GM12878 (cell line): ENCODE measurements around the gene FAM20B. TPM values are rescaled to one million over a fixed set of nuclear protein-coding genes. Genes with fewer than 3 reads are reported as not detected.

Experiments used
- BHLHE40 ChIP-seq, 2 experiments: fragments of 450-650 bp in 1 of 2; IDR thresholded peaks; 2 replicates each; pipeline ENCODE4 v1.6.1; 2011 to 2017; ENCODE audit warnings: low read depth in 2 of 2, borderline replicate concordance in 1 of 2, improper control_type of control experiment in 1 of 2, low read length in 1 of 2, mild to moderate bottlenecking in 1 of 2
- CHD2 ChIP-seq: IDR thresholded peaks from 2 replicates; pipeline ENCODE4 v1.6.1; 2011; ENCODE audit warnings: low read depth, low read length, improper control_type of control experiment, borderline replicate concordance
- CHD4 ChIP-seq: fragments of 200-600 bp; sonication (generic); IDR thresholded peaks from 2 replicates; pipeline ENCODE4 v1.6.1; 2016; ENCODE audit warnings: mild to moderate bottlenecking
- CREB1 ChIP-seq: IDR thresholded peaks from 2 replicates; pipeline ENCODE4 v1.6.1; 2012; ENCODE audit warnings: low read depth, mild to moderate bottlenecking, inconsistent platforms
- IKZF1 ChIP-seq: fragments of 450-650 bp; conservative IDR thresholded peaks from 2 replicates; pipeline ENCODE4 v1.6.1; 2017; ENCODE audit warnings: antibody characterized with exemption, mild to moderate bottlenecking
- NFXL1 ChIP-seq: fragments of 450-650 bp; IDR thresholded peaks from 2 replicates; pipeline ENCODE4 v1.6.1; 2017; ENCODE audit warnings: antibody characterized with exemption, mild to moderate bottlenecking, borderline replicate concordance
- PAX5 ChIP-seq: IDR thresholded peaks from 2 replicates; pipeline ENCODE4 v1.6.1; 2011; ENCODE audit warnings: low read depth, low read length, borderline replicate concordance
- PAX8 ChIP-seq: fragments of 450-650 bp; IDR thresholded peaks from 2 replicates; pipeline ENCODE4 v1.6.1; 2017; ENCODE audit warnings: mild to moderate bottlenecking, moderate library complexity
- RAD21 ChIP-seq: IDR thresholded peaks from 2 replicates; pipeline ENCODE4 v1.6.1; 2011; ENCODE audit warnings: mild to moderate bottlenecking, low read depth, low read length, moderate library complexity; ENCODE audit not compliant: insufficient read depth
- RCOR1 ChIP-seq: conservative IDR thresholded peaks from 2 replicates; pipeline ENCODE4 v1.6.1; 2012; ENCODE audit warnings: low read depth, low read length, improper control_type of control experiment
- SUPT20H ChIP-seq: IDR thresholded peaks from 2 replicates; pipeline ENCODE4 v1.6.1; 2011; ENCODE audit warnings: low read depth, mild to moderate bottlenecking, low read length, moderate library complexity, borderline replicate concordance; ENCODE audit not compliant: control insufficient read depth
- TAF1 ChIP-seq: IDR thresholded peaks from 2 replicates; pipeline ENCODE4 v1.6.1; 2011; ENCODE audit warnings: mild to moderate bottlenecking, low read depth, low read length, borderline replicate concordance
- TBL1XR1 ChIP-seq: IDR thresholded peaks from 2 replicates; pipeline ENCODE4 v1.6.1; 2012; ENCODE audit warnings: low read depth, low read length, improper control_type of control experiment
- TCF3 ChIP-seq: IDR thresholded peaks from 2 replicates; pipeline ENCODE4 v1.6.1; 2012; ENCODE audit warnings: low read depth, mild to moderate bottlenecking, low read length, borderline replicate concordance; ENCODE audit not compliant: insufficient read depth
- ZNF207 ChIP-seq: fragments of 450-650 bp; IDR thresholded peaks from 2 replicates; pipeline ENCODE4 v1.6.1; 2014; ENCODE audit warnings: antibody characterized with exemption, mild to moderate bottlenecking, borderline replicate concordance
- ZNF217 ChIP-seq: fragments of 450-650 bp; IDR thresholded peaks from 2 replicates; pipeline ENCODE4 v1.6.1; 2017; ENCODE audit warnings: antibody characterized with exemption, mild to moderate bottlenecking
- ZZZ3 ChIP-seq: IDR thresholded peaks from 2 replicates; pipeline ENCODE4 v1.6.1; 2011; ENCODE audit warnings: low read depth; ENCODE audit not compliant: control insufficient read depth, insufficient read length
- polyA plus RNA-seq, 11 experiments: library from polyadenylated mRNA; depleted of rRNA in 4 of 11; unstranded in 6 of 11; stranded (reverse) in 5 of 11; fragments of >200 nt; fragmentation: Nextera tagmentation in 4 of 11; fragmentation: Illumina TruSeq in 1 of 11; extraction: Ambion mirVana in 4 of 11; extraction: Trizol in 1 of 11; gene quantifications; 1 replicate in 1 of 11; 2 replicates in 10 of 11; pipeline versions ENCODE4 v1.2.1 to v1.2.3, GENCODE V29; 2011 to 2016; ENCODE audit warnings: inconsistent platforms in 2 of 11, missing spikeins in 2 of 11, low read depth in 1 of 11
- total RNA-seq, 4 experiments: library from RNA; depleted of rRNA in 3 of 4; stranded (reverse); fragments of >200 nt in 3 of 4; fragmentation: Illumina TruSeq in 1 of 4; extraction: Trizol in 1 of 4; gene quantifications; 2 replicates each; pipeline versions ENCODE4 v1.2.1 to v1.2.3, GENCODE V29; 2013 to 2021
- TF ChIP-seq, protein P1 (sequence below): fragments of 450-650 bp; IDR thresholded peaks from 2 replicates; pipeline ENCODE4 v1.6.1; 2014; ENCODE audit warnings: mild to moderate bottlenecking
- TF ChIP-seq, protein P2 (sequence below): IDR thresholded peaks from 2 replicates; pipeline ENCODE4 v1.6.1; 2012; ENCODE audit warnings: improper control_type of control experiment, low read depth, low read length; ENCODE audit not compliant: insufficient replicate concordance
- TF ChIP-seq, protein P3 (sequence below): IDR thresholded peaks from 2 replicates; pipeline ENCODE4 v1.6.1; 2012; ENCODE audit warnings: low read depth, low read length, improper control_type of control experiment
- TF ChIP-seq, protein P4 (sequence below): IDR thresholded peaks from 2 replicates; pipeline ENCODE4 v1.6.1; 2012; ENCODE audit warnings: low read depth, low read length, improper control_type of control experiment

Gene FAM20B
- total and polyA plus RNA-seq, 10 of the 15 experiments (the other 5 are each of a cell fraction or from before 2014, with no cell fraction given), result 2.4 to 25.6 (median 12.8) TPM

DNA sequence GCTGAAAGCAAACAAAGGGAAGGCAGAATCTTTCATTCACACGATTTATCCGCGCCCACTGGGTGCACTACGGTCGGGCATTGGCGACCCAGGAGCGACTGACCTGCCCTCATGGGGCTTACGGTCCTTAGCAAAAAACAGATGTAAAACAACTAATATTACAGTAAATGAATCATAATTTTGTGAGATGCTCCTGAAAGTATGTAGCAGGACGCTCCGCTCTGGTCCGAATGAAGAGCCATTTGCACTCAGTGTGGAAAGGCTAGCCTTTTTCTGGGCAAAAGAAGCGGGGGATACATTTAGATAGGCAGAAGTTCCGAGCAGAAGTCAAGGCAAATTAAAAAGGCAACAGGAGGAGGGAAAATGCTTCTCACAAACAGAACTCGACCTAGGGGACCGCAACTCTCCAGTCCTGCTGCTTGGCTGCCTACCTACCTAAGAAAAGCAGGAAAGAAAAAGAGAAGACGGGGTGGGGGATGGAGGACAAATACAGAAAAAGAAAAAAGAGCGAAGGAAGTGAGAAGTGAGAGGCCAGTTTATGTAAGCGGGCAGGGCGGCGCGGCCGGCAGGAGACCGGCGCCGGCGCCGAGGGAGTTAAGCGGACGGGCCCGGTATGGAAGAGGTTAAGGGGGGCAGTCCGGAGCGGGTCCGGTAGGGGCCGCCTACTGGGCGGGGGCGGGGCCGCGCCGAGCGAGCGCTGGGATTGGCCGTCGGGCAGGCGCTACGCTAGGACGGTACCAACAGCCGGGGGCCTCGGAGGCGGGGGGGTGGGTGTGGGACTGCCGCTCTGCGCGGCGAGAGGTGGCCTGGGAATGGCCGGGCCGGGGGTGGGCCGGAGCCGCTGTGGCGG lies at the start of gene FAM20B (continued):
- TF ChIP-seq, protein P1, sequence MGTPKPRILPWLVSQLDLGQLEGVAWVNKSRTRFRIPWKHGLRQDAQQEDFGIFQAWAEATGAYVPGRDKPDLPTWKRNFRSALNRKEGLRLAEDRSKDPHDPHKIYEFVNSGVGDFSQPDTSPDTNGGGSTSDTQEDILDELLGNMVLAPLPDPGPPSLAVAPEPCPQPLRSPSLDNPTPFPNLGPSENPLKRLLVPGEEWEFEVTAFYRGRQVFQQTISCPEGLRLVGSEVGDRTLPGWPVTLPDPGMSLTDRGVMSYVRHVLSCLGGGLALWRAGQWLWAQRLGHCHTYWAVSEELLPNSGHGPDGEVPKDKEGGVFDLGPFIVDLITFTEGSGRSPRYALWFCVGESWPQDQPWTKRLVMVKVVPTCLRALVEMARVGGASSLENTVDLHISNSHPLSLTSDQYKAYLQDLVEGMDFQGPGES, result no peak
- no peak for TF ChIP-seq PAX8
- TF ChIP-seq, protein P2, sequence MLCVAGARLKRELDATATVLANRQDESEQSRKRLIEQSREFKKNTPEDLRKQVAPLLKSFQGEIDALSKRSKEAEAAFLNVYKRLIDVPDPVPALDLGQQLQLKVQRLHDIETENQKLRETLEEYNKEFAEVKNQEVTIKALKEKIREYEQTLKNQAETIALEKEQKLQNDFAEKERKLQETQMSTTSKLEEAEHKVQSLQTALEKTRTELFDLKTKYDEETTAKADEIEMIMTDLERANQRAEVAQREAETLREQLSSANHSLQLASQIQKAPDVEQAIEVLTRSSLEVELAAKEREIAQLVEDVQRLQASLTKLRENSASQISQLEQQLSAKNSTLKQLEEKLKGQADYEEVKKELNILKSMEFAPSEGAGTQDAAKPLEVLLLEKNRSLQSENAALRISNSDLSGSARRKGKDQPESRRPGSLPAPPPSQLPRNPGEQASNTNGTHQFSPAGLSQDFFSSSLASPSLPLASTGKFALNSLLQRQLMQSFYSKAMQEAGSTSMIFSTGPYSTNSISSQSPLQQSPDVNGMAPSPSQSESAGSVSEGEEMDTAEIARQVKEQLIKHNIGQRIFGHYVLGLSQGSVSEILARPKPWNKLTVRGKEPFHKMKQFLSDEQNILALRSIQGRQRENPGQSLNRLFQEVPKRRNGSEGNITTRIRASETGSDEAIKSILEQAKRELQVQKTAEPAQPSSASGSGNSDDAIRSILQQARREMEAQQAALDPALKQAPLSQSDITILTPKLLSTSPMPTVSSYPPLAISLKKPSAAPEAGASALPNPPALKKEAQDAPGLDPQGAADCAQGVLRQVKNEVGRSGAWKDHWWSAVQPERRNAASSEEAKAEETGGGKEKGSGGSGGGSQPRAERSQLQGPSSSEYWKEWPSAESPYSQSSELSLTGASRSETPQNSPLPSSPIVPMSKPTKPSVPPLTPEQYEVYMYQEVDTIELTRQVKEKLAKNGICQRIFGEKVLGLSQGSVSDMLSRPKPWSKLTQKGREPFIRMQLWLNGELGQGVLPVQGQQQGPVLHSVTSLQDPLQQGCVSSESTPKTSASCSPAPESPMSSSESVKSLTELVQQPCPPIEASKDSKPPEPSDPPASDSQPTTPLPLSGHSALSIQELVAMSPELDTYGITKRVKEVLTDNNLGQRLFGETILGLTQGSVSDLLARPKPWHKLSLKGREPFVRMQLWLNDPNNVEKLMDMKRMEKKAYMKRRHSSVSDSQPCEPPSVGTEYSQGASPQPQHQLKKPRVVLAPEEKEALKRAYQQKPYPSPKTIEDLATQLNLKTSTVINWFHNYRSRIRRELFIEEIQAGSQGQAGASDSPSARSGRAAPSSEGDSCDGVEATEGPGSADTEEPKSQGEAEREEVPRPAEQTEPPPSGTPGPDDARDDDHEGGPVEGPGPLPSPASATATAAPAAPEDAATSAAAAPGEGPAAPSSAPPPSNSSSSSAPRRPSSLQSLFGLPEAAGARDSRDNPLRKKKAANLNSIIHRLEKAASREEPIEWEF, result no peak
- TF ChIP-seq RAD21, result no peak
- no peak for TF ChIP-seq ZZZ3
- no peak for TF ChIP-seq ZNF207
- TF ChIP-seq PAX5, result no peak
- no peak for TF ChIP-seq NFXL1
- no peak for TF ChIP-seq TCF3
- peak in 1 of 2 experiments; percentile 53; a peak in 1 of 4 replicates for TF ChIP-seq BHLHE40 (IDR thresholded peaks at IDR 0.05; ENCODE audit: borderline replicate concordance in 1 of 2, low read depth in 2 of 2, low read length in 1 of 2)
- TF ChIP-seq, protein P3, sequence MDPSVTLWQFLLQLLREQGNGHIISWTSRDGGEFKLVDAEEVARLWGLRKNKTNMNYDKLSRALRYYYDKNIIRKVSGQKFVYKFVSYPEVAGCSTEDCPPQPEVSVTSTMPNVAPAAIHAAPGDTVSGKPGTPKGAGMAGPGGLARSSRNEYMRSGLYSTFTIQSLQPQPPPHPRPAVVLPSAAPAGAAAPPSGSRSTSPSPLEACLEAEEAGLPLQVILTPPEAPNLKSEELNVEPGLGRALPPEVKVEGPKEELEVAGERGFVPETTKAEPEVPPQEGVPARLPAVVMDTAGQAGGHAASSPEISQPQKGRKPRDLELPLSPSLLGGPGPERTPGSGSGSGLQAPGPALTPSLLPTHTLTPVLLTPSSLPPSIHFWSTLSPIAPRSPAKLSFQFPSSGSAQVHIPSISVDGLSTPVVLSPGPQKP, result no peak
- no peak for TF ChIP-seq RCOR1
- TF ChIP-seq TBL1XR1, result no peak
- TF ChIP-seq ZNF217, result no peak
- TF ChIP-seq CHD2, result 0 out of 2 replicates have a peak, but pooled peaks have one; percentile 45
- TF ChIP-seq TAF1, result no peak
- no peak for TF ChIP-seq CHD4
- TF ChIP-seq CREB1, result peak; percentile 44
- TF ChIP-seq, protein P4, sequence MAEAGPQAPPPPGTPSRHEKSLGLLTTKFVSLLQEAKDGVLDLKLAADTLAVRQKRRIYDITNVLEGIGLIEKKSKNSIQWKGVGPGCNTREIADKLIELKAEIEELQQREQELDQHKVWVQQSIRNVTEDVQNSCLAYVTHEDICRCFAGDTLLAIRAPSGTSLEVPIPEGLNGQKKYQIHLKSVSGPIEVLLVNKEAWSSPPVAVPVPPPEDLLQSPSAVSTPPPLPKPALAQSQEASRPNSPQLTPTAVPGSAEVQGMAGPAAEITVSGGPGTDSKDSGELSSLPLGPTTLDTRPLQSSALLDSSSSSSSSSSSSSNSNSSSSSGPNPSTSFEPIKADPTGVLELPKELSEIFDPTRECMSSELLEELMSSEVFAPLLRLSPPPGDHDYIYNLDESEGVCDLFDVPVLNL, result no peak
- no peak for TF ChIP-seq SUPT20H
- TF ChIP-seq IKZF1, result no peak
